ENCODE results near the gene NSFL1C.

The NSFL1C gene

GRCh38 chr20:1467082-1467354 lies 369 bp upstream of the NSFL1C start:
- no peaks in the 10 kb centered on the region for H3K36me3 ChIP-seq (ENCODE audit: insufficient read depth)
- H3K4me2 ChIP-seq = peak overlapping the region; percentile 59
- peaks cover 42% of the 10 kb centered on the region for H3K4me1 ChIP-seq (ENCODE audit: low read depth, poor library complexity, severe bottlenecking)
- H3K9ac ChIP-seq = no peak overlapping the region
- peak overlapping the region; percentile 59; the same call in 1 of the 2 replicates for H2AFZ ChIP-seq (ENCODE audit: low read depth)
- H3K79me2 ChIP-seq (ENCODE audit: insufficient read depth, low read depth) = peaks cover 31% of the 10 kb centered on the region
- 0 out of 2 replicates have a peak, but pooled peaks cover 5% of the 10 kb centered on the region for H3K27me3 ChIP-seq (ENCODE audit: insufficient read depth, low read depth)
- H3K27ac ChIP-seq = no peak overlapping the region
- H4K20me1 ChIP-seq (ENCODE audit: insufficient read depth) = peaks cover 6% of the 10 kb centered on the region
- TF ChIP-seq, protein P1, sequence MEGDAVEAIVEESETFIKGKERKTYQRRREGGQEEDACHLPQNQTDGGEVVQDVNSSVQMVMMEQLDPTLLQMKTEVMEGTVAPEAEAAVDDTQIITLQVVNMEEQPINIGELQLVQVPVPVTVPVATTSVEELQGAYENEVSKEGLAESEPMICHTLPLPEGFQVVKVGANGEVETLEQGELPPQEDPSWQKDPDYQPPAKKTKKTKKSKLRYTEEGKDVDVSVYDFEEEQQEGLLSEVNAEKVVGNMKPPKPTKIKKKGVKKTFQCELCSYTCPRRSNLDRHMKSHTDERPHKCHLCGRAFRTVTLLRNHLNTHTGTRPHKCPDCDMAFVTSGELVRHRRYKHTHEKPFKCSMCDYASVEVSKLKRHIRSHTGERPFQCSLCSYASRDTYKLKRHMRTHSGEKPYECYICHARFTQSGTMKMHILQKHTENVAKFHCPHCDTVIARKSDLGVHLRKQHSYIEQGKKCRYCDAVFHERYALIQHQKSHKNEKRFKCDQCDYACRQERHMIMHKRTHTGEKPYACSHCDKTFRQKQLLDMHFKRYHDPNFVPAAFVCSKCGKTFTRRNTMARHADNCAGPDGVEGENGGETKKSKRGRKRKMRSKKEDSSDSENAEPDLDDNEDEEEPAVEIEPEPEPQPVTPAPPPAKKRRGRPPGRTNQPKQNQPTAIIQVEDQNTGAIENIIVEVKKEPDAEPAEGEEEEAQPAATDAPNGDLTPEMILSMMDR (conservative IDR thresholded peaks at IDR 0.05; ENCODE audit: low read depth, low read length) = no peak; the same call in 1 of the 2 replicates
- H3K4me3 ChIP-seq (IDR thresholded peaks at IDR 0.05; ENCODE audit: insufficient read depth, low read depth, low read length) = no peak overlapping the region

- Histone ChIP-seq H3K36me3 (ENCODE audit: insufficient read depth) (no peaks in the 10 kb centered on the region; the same call in 1 of the 2 replicates), H3K4me3 (IDR thresholded peaks at IDR 0.05; ENCODE audit: insufficient read depth, low read depth, low read length) (peak overlapping the region; percentile 27), H3K9ac (peak overlapping the region; percentile 93), H3K4me2 (peak overlapping the region; percentile 100), H4K20me1 (ENCODE audit: insufficient read depth) (peaks cover 6% of the 10 kb centered on the region), H3K27me3 (ENCODE audit: insufficient read depth, low read depth) (0 out of 2 replicates have a peak, but pooled peaks cover 5% of the 10 kb centered on the region), H3K4me1 (ENCODE audit: low read depth, poor library complexity, severe bottlenecking) (peaks cover 39% of the 10 kb centered on the region), H2AFZ (ENCODE audit: low read depth) (peak overlapping the region; percentile 73; the same call in 1 of the 2 replicates), H3K79me2 (ENCODE audit: insufficient read depth, low read depth) (peaks cover 37% of the 10 kb centered on the region), H3K27ac (peak overlapping the region; percentile 83; the same call in 1 of the 2 replicates)
- TF ChIP-seq, protein P1 (conservative IDR thresholded peaks at IDR 0.05; ENCODE audit: low read depth, low read length) = no peak
Observed at GRCh38 chr20:1465470-1466210, 1.0 kb downstream of the NSFL1C start.

DNA sequence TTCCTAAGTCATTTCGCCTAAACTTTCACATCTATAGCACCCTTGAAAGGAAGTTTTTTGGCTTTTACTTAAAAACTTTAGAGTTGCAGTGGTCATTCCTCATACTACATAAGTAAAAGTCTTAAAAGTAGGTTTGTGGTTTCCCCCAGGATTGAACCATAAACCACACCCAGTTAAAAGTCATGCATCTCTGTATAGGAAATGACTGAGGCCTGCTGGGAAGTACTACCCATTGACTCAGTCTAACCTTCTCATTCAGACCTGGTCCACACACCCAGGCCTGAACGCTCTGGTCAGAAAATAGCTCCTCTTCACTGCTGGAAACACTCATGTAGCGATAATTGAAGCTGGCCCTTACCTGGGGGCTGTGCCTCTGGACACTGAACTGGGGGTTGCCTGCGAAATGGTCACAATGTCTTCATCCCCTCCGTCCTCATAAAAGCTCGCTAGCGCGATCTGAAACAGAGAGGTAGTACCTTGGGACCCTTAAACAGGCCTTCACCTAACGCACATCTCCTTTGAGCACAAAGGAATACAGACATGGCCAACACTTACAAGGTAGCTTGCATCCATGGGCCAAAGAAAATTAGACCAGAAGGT lies 2.6 kb downstream of the NSFL1C start:
- H3K27ac ChIP-seq = no peak overlapping the region
- H2AFZ ChIP-seq (ENCODE audit: low read depth) = no peak overlapping the region
- peaks cover 6% of the 10 kb centered on the region for H4K20me1 ChIP-seq (ENCODE audit: insufficient read depth)
- H3K36me3 ChIP-seq (ENCODE audit: insufficient read depth) = peaks cover 10% of the 10 kb centered on the region; the same call in 1 of the 2 replicates
- no peak overlapping the region for H3K4me3 ChIP-seq (IDR thresholded peaks at IDR 0.05; ENCODE audit: insufficient read depth, low read depth, low read length)
- H3K4me2 ChIP-seq = peak overlapping the region; percentile 4; the same call in 1 of the 2 replicates
- peaks cover 37% of the 10 kb centered on the region for H3K79me2 ChIP-seq (ENCODE audit: insufficient read depth, low read depth)
- H3K9ac ChIP-seq = no peak overlapping the region
- H3K27me3 ChIP-seq (ENCODE audit: insufficient read depth, low read depth) = 0 out of 2 replicates have a peak, but pooled peaks cover 5% of the 10 kb centered on the region
- peaks cover 25% of the 10 kb centered on the region for H3K4me1 ChIP-seq (ENCODE audit: low read depth, poor library complexity, severe bottlenecking)
- TF ChIP-seq, protein P1 (conservative IDR thresholded peaks at IDR 0.05; ENCODE audit: low read depth, low read length) = no peak

DNA sequence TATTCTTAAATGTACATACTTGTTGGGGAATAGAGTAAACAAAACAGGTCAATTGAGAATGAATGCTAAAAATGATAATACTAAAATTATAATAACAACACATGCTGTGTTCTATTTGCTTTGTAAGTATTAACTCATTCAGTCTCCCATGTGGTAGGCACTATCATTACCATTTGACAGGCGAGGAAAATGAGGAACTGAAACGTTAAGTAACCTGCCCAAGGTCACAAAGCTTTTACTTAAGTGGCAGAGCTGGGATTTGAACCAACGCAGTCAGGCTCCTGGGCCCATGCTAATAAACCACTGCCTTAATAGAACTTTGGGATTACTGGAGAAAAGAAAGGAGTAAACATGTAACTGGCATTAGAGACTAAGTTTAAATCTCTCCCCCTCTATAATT lies 3.8 kb downstream of the NSFL1C start:
- peaks cover 6% of the 10 kb centered on the region for H4K20me1 ChIP-seq (ENCODE audit: insufficient read depth)
- no peak overlapping the region for H3K27ac ChIP-seq
- H3K9ac ChIP-seq = no peak overlapping the region
- H3K36me3 ChIP-seq (ENCODE audit: insufficient read depth) = peaks cover 10% of the 10 kb centered on the region; the same call in 1 of the 2 replicates
- H3K4me3 ChIP-seq (IDR thresholded peaks at IDR 0.05; ENCODE audit: insufficient read depth, low read depth, low read length) = no peak overlapping the region
- H2AFZ ChIP-seq (ENCODE audit: low read depth) = no peak overlapping the region
- TF ChIP-seq, protein P1 (conservative IDR thresholded peaks at IDR 0.05; ENCODE audit: low read depth, low read length) = no peak
- H3K4me1 ChIP-seq (ENCODE audit: low read depth, poor library complexity, severe bottlenecking) = peaks cover 25% of the 10 kb centered on the region
- peaks cover 37% of the 10 kb centered on the region for H3K79me2 ChIP-seq (ENCODE audit: insufficient read depth, low read depth)
- H3K27me3 ChIP-seq (ENCODE audit: insufficient read depth, low read depth) = 0 out of 2 replicates have a peak, but pooled peaks cover 3% of the 10 kb centered on the region
- H3K4me2 ChIP-seq = no peak overlapping the region
